Inflammatory macrophage (primary cell): ENCODE data around the gene RAPGEF5.

Source experiments
- DNase-seq, 2 donors: peaks; one replicate each; pipeline ENCODE4 v3.0.0-alpha.2; 2020 to 2022
- total RNA-seq, 18 experiments: gene quantifications; one replicate each; lab custom pipeline; 2026; ENCODE audit warnings: mixed read lengths in 6 of 18, inconsistent platforms in 2 of 18; lab: John Stamatoyannopoulos, UW

The RAPGEF5 gene
- total RNA-seq: 0 to 0.65 (median 0.20) reads per million in 18 experiments

- no peak for DNase-seq
These were observed at the start of gene RAPGEF5 for GRCh38 chr7:22356701-22357310. RAPGEF5 (minus strand) TSS chr7:22357154; CDS start chr7:22357060, 94 bp downstream.

- DNase-seq: no peak
These were observed 49.8 kb upstream of the RAPGEF5 start for GRCh38 chr7:22406715-22407114.

GRCh38 chr7:22404421-22405023 is 47.6 kb upstream of the RAPGEF5 start:
- DNase-seq: no peak

GRCh38 chr7:22403344-22403743 is 46.4 kb upstream of the RAPGEF5 start:
- DNase-seq: no peak

GRCh38 chr7:22402250-22402649 is 45.3 kb upstream of the RAPGEF5 start:
- no peak for DNase-seq

- no peak for DNase-seq
These were observed 44.1 kb upstream of the RAPGEF5 start for GRCh38 chr7:22400936-22401553.

GRCh38 chr7:22400150-22400814 is 43.3 kb upstream of the RAPGEF5 start:
- DNase-seq: no peak

- DNase-seq: no peak
These were observed 42.6 kb upstream of the RAPGEF5 start for GRCh38 chr7:22399546-22399945.

GRCh38 chr7:22399091-22399490 is 42.1 kb upstream of the RAPGEF5 start:
- no peak for DNase-seq

GRCh38 chr7:22397981-22398380 is 41.0 kb upstream of the RAPGEF5 start:
- DNase-seq: no peak

- no peak for DNase-seq
These were observed 38.3 kb upstream of the RAPGEF5 start for GRCh38 chr7:22395222-22395621.

- no peak for DNase-seq
These were observed 37.8 kb upstream of the RAPGEF5 start for GRCh38 chr7:22394739-22395138.

- DNase-seq: no peak
These were observed 37.2 kb upstream of the RAPGEF5 start for GRCh38 chr7:22393913-22394729.

GRCh38 chr7:22390516-22390915 is 33.6 kb upstream of the RAPGEF5 start:
- no peak for DNase-seq

GRCh38 chr7:22389892-22390291 is 32.9 kb upstream of the RAPGEF5 start:
- no peak for DNase-seq

- no peak for DNase-seq
These were observed 30.6 kb upstream of the RAPGEF5 start for GRCh38 chr7:22387583-22387982.

GRCh38 chr7:22386865-22387264 is 29.9 kb upstream of the RAPGEF5 start:
- DNase-seq: no peak

GRCh38 chr7:22386206-22386858 is 29.4 kb upstream of the RAPGEF5 start:
- no peak for DNase-seq

- no peak for DNase-seq
These were observed 28.4 kb upstream of the RAPGEF5 start for GRCh38 chr7:22385326-22385725.

- no peak for DNase-seq
These were observed 23.4 kb upstream of the RAPGEF5 start for GRCh38 chr7:22380333-22380732.

- no peak for DNase-seq
These were observed 21.4 kb upstream of the RAPGEF5 start for GRCh38 chr7:22378199-22378980.
